ENCODE results near the gene FANCI.
"Not testable (repeated sequence)": the region's sequence is repeated elsewhere in the genome, so short reads cannot be mapped to it uniquely, and the experiment has no call there.

FANCI gene

GRCh38 chr15:89226359-89227221 lies 17.2 kb upstream of the FANCI start:
- no peak for DNase-seq

- no peak for DNase-seq
Observed at GRCh38 chr15:89227425-89227824, 16.4 kb upstream of the FANCI start.

GRCh38 chr15:89230277-89230676 lies 13.5 kb upstream of the FANCI start:
- DNase-seq: no peak

GRCh38 chr15:89231832-89232231 lies 11.9 kb upstream of the FANCI start:
- DNase-seq: no peak

- not testable (repeated sequence) for DNase-seq
Observed at GRCh38 chr15:89239883-89240810, 3.6 kb upstream of the FANCI start.

GRCh38 chr15:89243046-89243690 lies 611 bp upstream of the FANCI start:
- DNase-seq: no peak

GRCh38 chr15:89244574-89244903 lies 760 bp downstream of the FANCI start:
- DNase-seq: no peak

GRCh38 chr15:89247446-89247845 lies 3.7 kb downstream of the FANCI start:
- DNase-seq: no peak

- DNase-seq: no peak
Observed at GRCh38 chr15:89248584-89248983, 4.8 kb downstream of the FANCI start.

- DNase-seq: not testable (repeated sequence)
Observed at GRCh38 chr15:89250142-89250541, 6.4 kb downstream of the FANCI start.

- not testable (repeated sequence) for DNase-seq
Observed at GRCh38 chr15:89277281-89277680, 33.5 kb downstream of the FANCI start.

- DNase-seq: no peak
Observed at GRCh38 chr15:89278307-89278706, 34.5 kb downstream of the FANCI start.

GRCh38 chr15:89282631-89283030 lies 38.9 kb downstream of the FANCI start:
- DNase-seq: no peak

- no peak for DNase-seq
Observed at GRCh38 chr15:89283201-89283600, 39.4 kb downstream of the FANCI start.

- DNase-seq: no peak
Observed at GRCh38 chr15:89291934-89292438, 48.2 kb downstream of the FANCI start.

GRCh38 chr15:89293012-89293411 lies 49.2 kb downstream of the FANCI start:
- no peak for DNase-seq

- no peak for DNase-seq
Observed at GRCh38 chr15:89299896-89300295, 56.1 kb downstream of the FANCI start.

GRCh38 chr15:89301304-89302089 lies 57.7 kb downstream of the FANCI start:
- DNase-seq: no peak

GRCh38 chr15:89303986-89304385 lies 60.2 kb downstream of the FANCI start:
- DNase-seq: no peak

- no peak for DNase-seq
Observed at GRCh38 chr15:89305395-89305794, 61.6 kb downstream of the FANCI start.

GRCh38 chr15:89307046-89307587 lies 63.3 kb downstream of the FANCI start:
- no peak for DNase-seq

- no peak for DNase-seq
Observed at GRCh38 chr15:89307791-89308190, 64.0 kb downstream of the FANCI start.
